CD14-positive monocyte (primary cell): ENCODE results near the gene ZZZ3. TPM values are rescaled to one million over a fixed set of nuclear protein-coding genes. Genes with fewer than 3 reads are reported as not detected.
"Not testable (repeated sequence)": the region's sequence is repeated elsewhere in the genome, so short reads cannot be mapped to it uniquely, and the experiment has no call there.

Source experiments
- DNase-seq, 3 donors: peaks; one replicate each; pipeline ENCODE4 v3.0.0-alpha.2; 2011 to 2022
- H2AFZ ChIP-seq: 2 replicates; pipeline ENCODE4 v1.6.0; 2012; ENCODE audit warnings: mild to moderate bottlenecking, low read depth, low read length, inconsistent platforms; ENCODE audit not compliant: insufficient read depth, poor library complexity, severe bottlenecking
- H3K27ac ChIP-seq, 2 donors: 1 replicate in 1 of 2; 2 replicates in 1 of 2; pipeline ENCODE4 v1.5.1; 2012 to 2013; ENCODE audit warnings: low read length in 2 of 2, control low read depth in 1 of 2, inconsistent platforms in 1 of 2, low read depth in 1 of 2, mild to moderate bottlenecking in 1 of 2
- H3K27me3 ChIP-seq, 2 donors: one replicate each; pipeline versions ENCODE4 v1.6.0 to v1.6.1; 2011 to 2013; ENCODE audit warnings: low read length in 2 of 2; ENCODE audit not compliant: control insufficient read depth in 2 of 2, insufficient read depth in 2 of 2
- H3K36me3 ChIP-seq, 2 donors: replicated peaks in 1 of 2; 1 replicate in 1 of 2; 2 replicates in 1 of 2; pipeline versions ENCODE4 v1.5.1 to v1.6.1; 2012 to 2013; ENCODE audit warnings: low read length in 2 of 2, control low read depth in 1 of 2, inconsistent platforms in 1 of 2, mild to moderate bottlenecking in 1 of 2; ENCODE audit not compliant: insufficient read depth in 2 of 2, control insufficient read depth in 1 of 2
- H3K4me1 ChIP-seq, 2 donors: 1 replicate in 1 of 2; 2 replicates in 1 of 2; pipeline versions ENCODE4 v1.5.1 to v1.6.1; 2012 to 2013; ENCODE audit warnings: low read length in 2 of 2, control low read depth in 1 of 2, inconsistent platforms in 1 of 2, mild to moderate bottlenecking in 1 of 2, moderate library complexity in 1 of 2; ENCODE audit not compliant: insufficient read depth in 2 of 2, control insufficient read depth in 1 of 2
- H3K4me2 ChIP-seq: replicated peaks from 2 replicates; pipeline ENCODE3; 2012; ENCODE audit warnings: low read length, moderate library complexity, mild to moderate bottlenecking; ENCODE audit not compliant: poor library complexity, severe bottlenecking; ENCODE audit errors: extremely low read depth
- H3K4me3 ChIP-seq, 3 experiments: fragments of 200-600 bp in 1 of 3; sonication (generic) in 1 of 3; replicated peaks in 1 of 3; 1 replicate in 2 of 3; 2 replicates in 1 of 3; pipeline ENCODE4 v1.5.1; 2011 to 2013; ENCODE audit warnings: low read length in 3 of 3, mild to moderate bottlenecking in 3 of 3, control low read depth in 2 of 3, low read depth in 2 of 3, inconsistent platforms in 1 of 3, moderate library complexity in 1 of 3
- H3K79me2 ChIP-seq: 2 replicates; pipeline ENCODE4 v1.6.0; 2012; ENCODE audit warnings: mild to moderate bottlenecking, control low read depth, inconsistent platforms, low read length, moderate library complexity; ENCODE audit not compliant: insufficient read depth
- H3K9ac ChIP-seq: 2 replicates; pipeline ENCODE4 v1.6.0; 2017; ENCODE audit warnings: low read length, mild to moderate bottlenecking; ENCODE audit not compliant: insufficient read depth, poor library complexity, severe bottlenecking
- H3K9me3 ChIP-seq, 2 donors: replicated peaks in 1 of 2; 1 replicate in 1 of 2; 2 replicates in 1 of 2; pipeline versions ENCODE4 v1.5.1 to v1.6.1; 2012 to 2013; ENCODE audit warnings: low read length in 2 of 2, control low read depth in 1 of 2; ENCODE audit not compliant: control insufficient read depth in 1 of 2, insufficient read depth in 1 of 2
- H4K20me1 ChIP-seq: 2 replicates; pipeline ENCODE4 v1.6.0; 2012; ENCODE audit warnings: mild to moderate bottlenecking, low read length, control low read depth, moderate library complexity; ENCODE audit not compliant: insufficient read depth
- H3K27ac Mint-ChIP-seq, 7 donors: one replicate each; pipeline ENCODE4 v1.8.0; 2020; ENCODE audit warnings: mild to moderate bottlenecking in 7 of 7, mixed read lengths in 7 of 7, moderate library complexity in 6 of 7, inconsistent platforms in 2 of 7
- H3K27me3 Mint-ChIP-seq, 3 donors: one replicate each; pipeline ENCODE4 v1.8.0; 2021 to 2022; ENCODE audit warnings: low read depth in 3 of 3, mild to moderate bottlenecking in 3 of 3, mixed read lengths in 3 of 3, moderate library complexity in 3 of 3, inconsistent platforms in 1 of 3
- H3K36me3 Mint-ChIP-seq, 2 donors: one replicate each; pipeline ENCODE4 v1.8.0; 2020; ENCODE audit warnings: mixed read lengths in 2 of 2, inconsistent platforms in 1 of 2, mild to moderate bottlenecking in 1 of 2
- H3K4me1 Mint-ChIP-seq: one replicate; pipeline ENCODE4 v1.8.0; 2020; ENCODE audit warnings: mild to moderate bottlenecking, mixed read lengths
- H3K4me3 Mint-ChIP-seq, 2 donors: one replicate each; pipeline ENCODE4 v1.8.0; 2020; ENCODE audit warnings: mild to moderate bottlenecking in 2 of 2, mixed read lengths in 2 of 2, moderate library complexity in 1 of 2
- H3K9me3 Mint-ChIP-seq, 7 donors: one replicate each; pipeline ENCODE4 v1.8.0; 2020 to 2022; ENCODE audit warnings: mixed read lengths in 7 of 7, mild to moderate bottlenecking in 6 of 7, moderate library complexity in 6 of 7, inconsistent platforms in 2 of 7
- CTCF ChIP-seq: fragments of 200-600 bp; IDR thresholded peaks from one replicate; pipeline ENCODE4 v1.8.0; 2022; ENCODE audit warnings: antibody characterized with exemption, mild to moderate bottlenecking
- WGBS: methylation state at CpG from one replicate; pipeline ENCODE4 v1.1.5; 2013; ENCODE audit warnings: missing lambda C conversion rate; ENCODE audit not compliant: insufficient coverage; 5-methylcytosine and 5-hydroxymethylcytosine counted together
- intact Hi-C, 2 donors: fragments of 100-400 bp; cut with micrococcal nuclease; formaldehyde crosslinking; loops; one replicate each; pipeline versions ENCODE4 v1.15.0 to v1.15.1; 2023
- polyA plus RNA-seq, 3 donors: library from polyadenylated mRNA; depleted of rRNA in 1 of 3; unstranded in 2 of 3; stranded (reverse) in 1 of 3; fragments of 300-500 nt in 2 of 3; fragments of >200 nt in 1 of 3; fragmentation: Illumina TruSeq in 2 of 3; gene quantifications; 1 replicate in 2 of 3; 2 replicates in 1 of 3; pipeline ENCODE4 v1.2.3, GENCODE V29; 2012 to 2021

ZZZ3 gene
- polyA plus RNA-seq, 3 donors, result 8.1 to 12.3 (median 10.0) TPM

- H4K20me1 ChIP-seq, result peaks cover 31% of the 10 kb centered on the region
- Mint-ChIP-seq H3K4me1 (no peaks in the 10 kb centered on the region), H3K27ac (no peak overlapping the region), H3K9me3 (peaks cover 19 to 31% (median 23%) of the 10 kb centered on the region in 7 donors), H3K4me3 (no peak overlapping the region), H3K36me3 (peaks cover 24 to 45% of the 10 kb centered on the region in 2 donors), H3K27me3 (no peaks in the 10 kb centered on the region)
- no peak overlapping the region for H3K4me3 ChIP-seq
- peaks cover 20 to 23% of the 10 kb centered on the region in 2 donors for H3K9me3 ChIP-seq
- peaks cover 2 to 37% of the 10 kb centered on the region in 2 donors for H3K36me3 ChIP-seq
- H2AFZ ChIP-seq, result no peak overlapping the region
- no peaks in the 10 kb centered on the region for H3K4me1 ChIP-seq
- no peak overlapping the region for H3K27ac ChIP-seq
- peaks cover 98% of the 10 kb centered on the region for H3K79me2 ChIP-seq
- H3K27me3 ChIP-seq, result no peaks in the 10 kb centered on the region
- DNase-seq, result no peak
- no peak overlapping the region for H3K9ac ChIP-seq
- H3K4me2 ChIP-seq, result no peak overlapping the region
- intact Hi-C loops, result no loop called here
- TF ChIP-seq CTCF, result no peak
Measured at GRCh38 chr1:77652268-77652667, 30.2 kb downstream of the ZZZ3 start.

GRCh38 chr1:77649127-77649526, 33.3 kb downstream of the ZZZ3 start:
- Mint-ChIP-seq H3K27ac (no peak overlapping the region), H3K4me3 (no peak overlapping the region), H3K27me3 (no peaks in the 10 kb centered on the region), H3K9me3 (peaks cover 19 to 31% (median 25%) of the 10 kb centered on the region in 7 donors), H3K36me3 (peaks cover 35 to 62% of the 10 kb centered on the region in 2 donors), H3K4me1 (no peaks in the 10 kb centered on the region)
- intact Hi-C loops, result no loop called here
- no peak for TF ChIP-seq CTCF
- Histone ChIP-seq H3K9me3 (peaks cover 20 to 23% of the 10 kb centered on the region in 2 donors), H3K36me3 (peaks cover 7 to 53% of the 10 kb centered on the region in 2 donors), H3K4me1 (no peaks in the 10 kb centered on the region), H3K4me3 (no peak overlapping the region), H3K79me2 (peaks cover 97% of the 10 kb centered on the region), H2AFZ (no peak overlapping the region), H4K20me1 (peaks cover 30% of the 10 kb centered on the region), H3K27ac (no peak overlapping the region), H3K9ac (no peak overlapping the region), H3K27me3 (no peaks in the 10 kb centered on the region), H3K4me2 (no peak overlapping the region)
- WGBS, result no CpG with 5 or more reads among the region's 2 CpGs
- no peak for DNase-seq

GRCh38 chr1:77646224-77646623, 36.2 kb downstream of the ZZZ3 start:
- H3K4me3 Mint-ChIP-seq, H3K27me3 ChIP-seq, H3K4me2 ChIP-seq, H3K9ac ChIP-seq, intact Hi-C loops, H3K4me1 ChIP-seq, H2AFZ ChIP-seq, DNase-seq, H3K27me3 Mint-ChIP-seq, H3K27ac ChIP-seq, H3K4me1 Mint-ChIP-seq, H3K4me3 ChIP-seq: not testable (repeated sequence)
- H3K9me3 ChIP-seq, result peaks cover 19 to 21% of the 10 kb centered on the region in 2 donors
- Mint-ChIP-seq H3K9me3 (peaks cover 19 to 30% (median 25%) of the 10 kb centered on the region in 7 donors), H3K27ac (peak overlapping the region in 1 of 7 donors; percentile 1), H3K36me3 (peaks cover 25 to 49% of the 10 kb centered on the region in 2 donors)
- H4K20me1 ChIP-seq, result peaks cover 33% of the 10 kb centered on the region
- 100% methylated on average over 4 of the region's 6 CpGs for WGBS
- H3K36me3 ChIP-seq, result peaks cover 6 to 50% of the 10 kb centered on the region in 2 donors
- H3K79me2 ChIP-seq, result peaks cover 92% of the 10 kb centered on the region
